Erythroblast (primary cell): ENCODE measurements around the gene MLNR.

Experiments used
- GATA1 ChIP-seq: IDR thresholded peaks from 2 replicates; pipeline ENCODE4 v1.6.1; 2011; ENCODE audit warnings: low read depth, mild to moderate bottlenecking, control low read depth, low read length, moderate library complexity
- POLR2A ChIP-seq: IDR thresholded peaks from 2 replicates; pipeline ENCODE4 v1.6.1; 2011; ENCODE audit warnings: mild to moderate bottlenecking, low read length

- TF ChIP-seq POLR2A (no peak), GATA1 (no peak)
These were observed 42.5 kb downstream of the MLNR start for GRCh38 chr13:49262634-49263033.
